Transverse colon (tissue), 3 donors: Measurements from ENCODE around the gene TIMP3.

Source experiments
- CTCF ChIP-seq, 5 experiments: fragments of 200-600 bp in 3 of 5; fragments of 450-650 bp in 2 of 5; sonication (generic) in 3 of 5; IDR thresholded peaks; 1 replicate in 2 of 5; 2 replicates in 3 of 5; pipeline ENCODE4 v1.5.1; 2016 to 2017; ENCODE audit warnings: antibody characterized with exemption in 5 of 5, inconsistent platforms in 3 of 5, mild to moderate bottlenecking in 2 of 5, moderate library complexity in 1 of 5
- EP300 ChIP-seq: sonication (generic); formaldehyde crosslinking; IDR thresholded peaks from one replicate; pipeline ENCODE4 v1.6.1; 2017; ENCODE audit warnings: antibody characterized with exemption, low read depth
- POLR2A ChIP-seq: fragments of 450-650 bp; IDR thresholded peaks from one replicate; pipeline ENCODE4 v1.6.1; 2016; ENCODE audit warnings: antibody characterized with exemption, mild to moderate bottlenecking, moderate library complexity

- TF ChIP-seq POLR2A, result no peak
- no peak for TF ChIP-seq EP300
- TF ChIP-seq CTCF (IDR thresholded peaks at IDR 0.05), result no peak
Observed at GRCh38 chr22:32829451-32829851, 27.9 kb downstream of the TIMP3 start.
